GM18505 (cell line): ENCODE results near the gene DNAH8.

Experiments used
- ATAC-seq: cut with Tn5 transposase; IDR thresholded peaks from one replicate; pipeline ENCODE4 v1.9.1; 2021; ENCODE audit not compliant: unreplicated experiment
- POLR2A ChIP-seq: IDR thresholded peaks from 4 replicates; pipeline ENCODE4 v1.6.1; 2011; ENCODE audit warnings: borderline replicate concordance; ENCODE audit not compliant: insufficient read depth, insufficient read length; ENCODE audit errors: extremely low read depth

The DNAH8 gene

GRCh38 chr6:38827024-38827423 is 111.9 kb downstream of the DNAH8 start:
- ATAC-seq, result no peak
- TF ChIP-seq POLR2A, result no peak

GRCh38 chr6:38831865-38832264 is 116.8 kb downstream of the DNAH8 start:
- ATAC-seq, result no peak
- TF ChIP-seq POLR2A, result no peak

- ATAC-seq, result no peak
- no peak for TF ChIP-seq POLR2A
Measured at GRCh38 chr6:38833320-38833719, 118.2 kb downstream of the DNAH8 start.

GRCh38 chr6:38836585-38836984 is 121.5 kb downstream of the DNAH8 start:
- TF ChIP-seq POLR2A, result no peak
- no peak for ATAC-seq

GRCh38 chr6:38837101-38837500 is 122.0 kb downstream of the DNAH8 start:
- no peak for ATAC-seq
- no peak for TF ChIP-seq POLR2A

GRCh38 chr6:38843798-38844197 is 128.7 kb downstream of the DNAH8 start:
- ATAC-seq, result no peak
- TF ChIP-seq POLR2A, result no peak

GRCh38 chr6:38845931-38846330 is 130.8 kb downstream of the DNAH8 start:
- no peak for TF ChIP-seq POLR2A
- ATAC-seq, result no peak

GRCh38 chr6:38846361-38846760 is 131.2 kb downstream of the DNAH8 start:
- no peak for ATAC-seq
- TF ChIP-seq POLR2A, result no peak

GRCh38 chr6:38846844-38847243 is 131.7 kb downstream of the DNAH8 start:
- ATAC-seq, result no peak

GRCh38 chr6:38847497-38847896 is 132.4 kb downstream of the DNAH8 start:
- ATAC-seq, result no peak
- no peak for TF ChIP-seq POLR2A

More at GRCh38 chr6:38846844-38847243, 131.7 kb downstream of the DNAH8 start:
- TF ChIP-seq POLR2A, result no peak

GRCh38 chr6:38848760-38849159 is 133.6 kb downstream of the DNAH8 start:
- ATAC-seq, result no peak
- no peak for TF ChIP-seq POLR2A

GRCh38 chr6:38852215-38852614 is 137.1 kb downstream of the DNAH8 start:
- ATAC-seq, result no peak
- TF ChIP-seq POLR2A, result no peak

GRCh38 chr6:38853236-38853635 is 138.1 kb downstream of the DNAH8 start:
- ATAC-seq, result no peak
- TF ChIP-seq POLR2A, result no peak

- TF ChIP-seq POLR2A, result no peak
- no peak for ATAC-seq
Measured at GRCh38 chr6:38856492-38856891, 141.4 kb downstream of the DNAH8 start.

- no peak for ATAC-seq
- TF ChIP-seq POLR2A, result no peak
Measured at GRCh38 chr6:38857815-38858214, 142.7 kb downstream of the DNAH8 start.

GRCh38 chr6:38860041-38860440 is 144.9 kb downstream of the DNAH8 start:
- no peak for ATAC-seq
- TF ChIP-seq POLR2A, result no peak

GRCh38 chr6:38861926-38862401 is 146.9 kb downstream of the DNAH8 start:
- ATAC-seq, result no peak
- no peak for TF ChIP-seq POLR2A
